Tibial artery (tissue), 4 donors: ENCODE data around the gene RNF212B.
"Not testable (repeated sequence)": the region's sequence is repeated elsewhere in the genome, so short reads cannot be mapped to it uniquely, and the experiment has no call there.

ENCODE experiments used
- DNase-seq, 2 donors: peaks; one replicate each; pipeline ENCODE4 v3.0.0-alpha.2; 2019
- H3K27ac ChIP-seq, 2 donors: fragments of 200-600 bp; sonication (generic) in 1 of 2; 1 replicate in 1 of 2; 2 replicates in 1 of 2; pipeline ENCODE4 v1.5.1; 2018 to 2019; ENCODE audit warnings: mild to moderate bottlenecking in 1 of 2
- H3K27me3 ChIP-seq, 2 donors: fragments of 200-600 bp; sonication (generic) in 1 of 2; one replicate each; pipeline versions ENCODE4 v1.5.1 to v1.6.0; 2016 to 2019
- H3K36me3 ChIP-seq, 3 donors: fragments of 200-600 bp; sonication (generic) in 2 of 3; one replicate each; pipeline ENCODE4 v1.5.1; 2016 to 2019; ENCODE audit warnings: mild to moderate bottlenecking in 2 of 3
- H3K4me1 ChIP-seq, 4 donors: fragments of 200-600 bp; sonication (generic) in 2 of 4; 1 replicate in 3 of 4; 2 replicates in 1 of 4; pipeline ENCODE4 v1.5.1; 2016 to 2019
- H3K4me3 ChIP-seq, 2 donors: fragments of 200-600 bp; sonication (generic) in 1 of 2; 1 replicate in 1 of 2; 2 replicates in 1 of 2; pipeline ENCODE4 v1.5.1; 2018 to 2019; ENCODE audit warnings: mild to moderate bottlenecking in 2 of 2
- H3K9me3 ChIP-seq, 3 donors: fragments of 200-600 bp; sonication (generic) in 1 of 3; one replicate each; pipeline ENCODE4 v1.5.1; 2016 to 2019
- CTCF ChIP-seq, 2 experiments: fragments of 200-600 bp in 1 of 2; fragments of 450-650 bp in 1 of 2; IDR thresholded peaks; one replicate each; pipeline ENCODE4 v1.5.1; 2017 to 2019; ENCODE audit warnings: antibody characterized with exemption in 2 of 2, mild to moderate bottlenecking in 1 of 2, moderate library complexity in 1 of 2
- intact Hi-C: fragments of 100-400 bp; cut with DNase I; formaldehyde crosslinking; loops from one replicate; pipeline ENCODE4 v1.15.0; 2023; ENCODE audit warnings: low total_unique reads

Gene RNF212B

GRCh38 chr14:23269193-23269592, 31.5 kb downstream of the RNF212B start:
- no peak overlapping the region for H3K27ac ChIP-seq
- H3K27me3 ChIP-seq = no peaks in the 10 kb centered on the region
- H3K36me3 ChIP-seq = no peaks in the 10 kb centered on the region
- H3K4me1 ChIP-seq = no peaks in the 10 kb centered on the region
- no peaks in the 10 kb centered on the region for H3K9me3 ChIP-seq
- intact Hi-C loops = loop anchor here (5.0 to 10.0 kb wide), 2 partner anchors 56 to 108 kb away; partner anchors contain the start of genes CMTM5 and PABPN1
- no peak for DNase-seq
- H3K4me3 ChIP-seq = no peak overlapping the region
- no peak for TF ChIP-seq CTCF (IDR thresholded peaks at IDR 0.05)

GRCh38 chr14:23275412-23275811, 37.7 kb downstream of the RNF212B start:
- Histone ChIP-seq H3K4me1 (peaks cover 0 to 3% (median 0%) of the 10 kb centered on the region in 4 donors), H3K36me3 (peaks cover 10 to 21% (median 15%) of the 10 kb centered on the region in 3 donors), H3K27ac (no peak overlapping the region), H3K4me3 (no peak overlapping the region), H3K27me3 (no peaks in the 10 kb centered on the region), H3K9me3 (no peaks in the 10 kb centered on the region)
- DNase-seq = no peak
- no peak for TF ChIP-seq CTCF (IDR thresholded peaks at IDR 0.05)
- intact Hi-C loops = no loop called here

GRCh38 chr14:23277189-23277588, 39.5 kb downstream of the RNF212B start:
- no peak overlapping the region for H3K27ac ChIP-seq
- no peak for TF ChIP-seq CTCF (IDR thresholded peaks at IDR 0.05)
- peaks cover 10 to 27% (median 15%) of the 10 kb centered on the region in 3 donors for H3K36me3 ChIP-seq
- H3K4me3 ChIP-seq = no peak overlapping the region
- no peaks in the 10 kb centered on the region for H3K27me3 ChIP-seq
- intact Hi-C loops = no loop called here
- H3K4me1 ChIP-seq = peaks cover 0 to 3% (median 0%) of the 10 kb centered on the region in 4 donors
- no peak for DNase-seq
- H3K9me3 ChIP-seq = no peaks in the 10 kb centered on the region

- H3K4me1 ChIP-seq, H3K9me3 ChIP-seq, H3K4me3 ChIP-seq, H3K27me3 ChIP-seq, intact Hi-C loops, DNase-seq, H3K27ac ChIP-seq: not testable (repeated sequence)
- peaks cover 10 to 27% (median 15%) of the 10 kb centered on the region in 3 donors for H3K36me3 ChIP-seq
Measured at GRCh38 chr14:23277928-23278327, 40.2 kb downstream of the RNF212B start.

- Histone ChIP-seq H3K36me3 (peaks cover 3 to 15% (median 4%) of the 10 kb centered on the region in 3 donors), H3K4me3 (no peak overlapping the region), H3K4me1 (peaks cover 0 to 15% (median 5%) of the 10 kb centered on the region in 4 donors), H3K27me3 (no peaks in the 10 kb centered on the region), H3K27ac (no peak overlapping the region), H3K9me3 (no peaks in the 10 kb centered on the region)
- no peak for DNase-seq
- intact Hi-C loops = no loop called here
- no peak for TF ChIP-seq CTCF (IDR thresholded peaks at IDR 0.05)
Measured at GRCh38 chr14:23281247-23281646, 43.5 kb downstream of the RNF212B start.

GRCh38 chr14:23284654-23285529, 47.2 kb downstream of the RNF212B start:
- Histone ChIP-seq H3K27ac (peak overlapping the region; percentile 95 to 100), H3K4me3 (peak overlapping the region; percentile 87 to 99), H3K36me3 (peaks cover 0 to 6% (median 0%) of the 10 kb centered on the region in 3 donors), H3K4me1 (peaks cover 0 to 22% (median 11%) of the 10 kb centered on the region in 4 donors), H3K27me3 (no peaks in the 10 kb centered on the region), H3K9me3 (no peaks in the 10 kb centered on the region)
- TF ChIP-seq CTCF (IDR thresholded peaks at IDR 0.05) = no peak
- intact Hi-C loops = no loop called here
- no peak for DNase-seq
